Measurements from ENCODE around the gene HEPN1. TPM values are rescaled to one million over a fixed set of nuclear protein-coding genes. Genes with fewer than 3 reads are reported as not detected.

Gene HEPN1
- polyA plus RNA-seq, 2 of the 4 experiments (the other 2 are of a cell fraction), result not detected

- ChIA-PET POLR2A (no interaction called here), CTCF (interaction anchor here (0.8 to 5.5 kb wide), 6 partner anchors 10 to 238 kb away, joined by 3 to 38 read pairs (median 3); partner anchors contain the start of gene ROBO3)
- peaks cover 6% of the 10 kb centered on the region; the same call in 1 of the 3 replicates for H3K4me1 ChIP-seq
- H3K9me3 ChIP-seq, result no peaks in the 10 kb centered on the region
- no peak overlapping the region for H3K4me3 ChIP-seq
- FAIRE-seq, result no peak
- no peak for DNase-seq (ENCODE audit: low read depth in 1 of 2, low spot score in 1 of 2)
- H3K27ac ChIP-seq, result no peak overlapping the region
- no peak overlapping the region for H3K4me2 ChIP-seq
- no peak for ATAC-seq
- no peak for TF ChIP-seq ZFP36 (IDR thresholded peaks at IDR 0.05; ENCODE audit: borderline replicate concordance, partially characterized antibody)
- TF ChIP-seq CHD4 (IDR thresholded peaks at IDR 0.05; ENCODE audit: borderline replicate concordance), result no peak
- no peak for TF ChIP-seq ZSCAN20 (CRISPR knock-in tag; IDR thresholded peaks at IDR 0.05)
- TF ChIP-seq SREBF2 (IDR thresholded peaks at IDR 0.05), result no peak
- no peak for TF ChIP-seq RARB (CRISPR knock-in tag; IDR thresholded peaks at IDR 0.05)
- no peak for TF ChIP-seq CBX2 (IDR thresholded peaks at IDR 0.05; ENCODE audit: borderline replicate concordance, low read depth)
- no peak for TF ChIP-seq FOXS1 (CRISPR knock-in tag; IDR thresholded peaks at IDR 0.05)
- TF ChIP-seq KDM5A (IDR thresholded peaks at IDR 0.05), result no peak
- TF ChIP-seq HEYL (CRISPR knock-in tag; IDR thresholded peaks at IDR 0.05), result no peak
- TF ChIP-seq SMC3 (IDR thresholded peaks at IDR 0.05), result no peak
- no peak for TF ChIP-seq RCOR1 (IDR thresholded peaks at IDR 0.05; ENCODE audit: low read depth, low read length)
- no peak for TF ChIP-seq EHMT2 (IDR thresholded peaks at IDR 0.05; ENCODE audit: low read depth)
- no peak for TF ChIP-seq HOXB5 (CRISPR knock-in tag; IDR thresholded peaks at IDR 0.05)
- TF ChIP-seq HOXB13 (CRISPR knock-in tag; IDR thresholded peaks at IDR 0.05; ENCODE audit: low read depth), result no peak
- TF ChIP-seq KDM1A (IDR thresholded peaks at IDR 0.05; ENCODE audit: low read depth), result no peak
- TF ChIP-seq ZNF302 (CRISPR knock-in tag; IDR thresholded peaks at IDR 0.05), result no peak
- TF ChIP-seq FOSB (CRISPR knock-in tag; IDR thresholded peaks at IDR 0.05), result no peak
- no peak for TF ChIP-seq NPAS2 (CRISPR knock-in tag; IDR thresholded peaks at IDR 0.05; ENCODE audit: borderline replicate concordance)
- TF ChIP-seq CHD2 (IDR thresholded peaks at IDR 0.05; ENCODE audit: low read length, partially characterized antibody), result no peak
- TF ChIP-seq HES2 (IDR thresholded peaks at IDR 0.05), result no peak
- WGBS (ENCODE audit: missing lambda C conversion rate), result 75% methylated on average over 11 of the region's 17 CpGs
These were observed 40.9 kb upstream of the HEPN1 start for GRCh38 chr11:124877910-124878758.

GRCh38 chr11:124878759-124879492 is 40.1 kb upstream of the HEPN1 start:
- H3K9me3 ChIP-seq, result no peaks in the 10 kb centered on the region
- H3K27ac ChIP-seq, result no peak overlapping the region
- WGBS (ENCODE audit: missing lambda C conversion rate), result 79% methylated on average over 10 of the region's 11 CpGs
- H3K4me3 ChIP-seq, result no peak overlapping the region
- ChIA-PET POLR2A (no interaction called here), CTCF (interaction anchor here (0.8 to 5.5 kb wide), 6 partner anchors 10 to 239 kb away, joined by 3 to 38 read pairs (median 3); partner anchors contain the start of gene ROBO3)
- no peak for ATAC-seq
- FAIRE-seq, result no peak
- no peak overlapping the region for H3K4me2 ChIP-seq
- DNase-seq (ENCODE audit: low read depth in 1 of 2, low spot score in 1 of 2), result no peak
- no peak for TF ChIP-seq SREBF2 (IDR thresholded peaks at IDR 0.05)
- TF ChIP-seq HOXB13 (CRISPR knock-in tag; IDR thresholded peaks at IDR 0.05; ENCODE audit: low read depth), result no peak
- no peak for TF ChIP-seq ZC3H11A (IDR thresholded peaks at IDR 0.05)
- no peak for TF ChIP-seq E2F6 (IDR thresholded peaks at IDR 0.05; ENCODE audit: borderline replicate concordance, low read depth)
- TF ChIP-seq NPAS2 (CRISPR knock-in tag; IDR thresholded peaks at IDR 0.05; ENCODE audit: borderline replicate concordance), result no peak
- no peak for TF ChIP-seq POLR2AphosphoS2 (conservative IDR thresholded peaks at IDR 0.05; ENCODE audit: low read length)
- no peak for TF ChIP-seq EP300 (IDR thresholded peaks at IDR 0.05)
- no peak for TF ChIP-seq KDM5A (IDR thresholded peaks at IDR 0.05)
- TF ChIP-seq CBX8 (IDR thresholded peaks at IDR 0.05), result no peak
- TF ChIP-seq ZSCAN20 (CRISPR knock-in tag; IDR thresholded peaks at IDR 0.05), result no peak
- no peak for TF ChIP-seq RCOR1 (IDR thresholded peaks at IDR 0.05; ENCODE audit: low read depth, low read length)
- TF ChIP-seq RARB (CRISPR knock-in tag; IDR thresholded peaks at IDR 0.05), result no peak
- TF ChIP-seq KDM1A (IDR thresholded peaks at IDR 0.05; ENCODE audit: low read depth), result no peak
- no peak for TF ChIP-seq HOXA7 (CRISPR knock-in tag; IDR thresholded peaks at IDR 0.05)
- TF ChIP-seq BHLHE40 (IDR thresholded peaks at IDR 0.05; ENCODE audit: low read depth, low read length), result no peak
- TF ChIP-seq CBX2 (IDR thresholded peaks at IDR 0.05; ENCODE audit: borderline replicate concordance, low read depth), result no peak
- TF ChIP-seq PHF8 (IDR thresholded peaks at IDR 0.05; ENCODE audit: borderline replicate concordance, low read depth), result no peak
- TF ChIP-seq TFCP2L1 (CRISPR knock-in tag; IDR thresholded peaks at IDR 0.05), result no peak
- peaks cover 6% of the 10 kb centered on the region; the same call in 1 of the 3 replicates for H3K4me1 ChIP-seq
